DND-41 (cell line): ENCODE measurements around the gene ATF5.

Source experiments
- EZH2 ChIP-seq: IDR thresholded peaks from 3 replicates; pipeline ENCODE4 v1.6.1; 2012; ENCODE audit warnings: borderline replicate concordance, low read depth, mild to moderate bottlenecking, moderate library complexity, low read length, inconsistent platforms; ENCODE audit not compliant: severe bottlenecking
- TF ChIP-seq, protein P1 (sequence below): IDR thresholded peaks from 2 replicates; pipeline ENCODE4 v1.5.1; 2012; ENCODE audit warnings: borderline replicate concordance, low read length, moderate library complexity, mild to moderate bottlenecking; ENCODE audit not compliant: poor library complexity, severe bottlenecking; ENCODE audit errors: extremely low read depth

DNA sequence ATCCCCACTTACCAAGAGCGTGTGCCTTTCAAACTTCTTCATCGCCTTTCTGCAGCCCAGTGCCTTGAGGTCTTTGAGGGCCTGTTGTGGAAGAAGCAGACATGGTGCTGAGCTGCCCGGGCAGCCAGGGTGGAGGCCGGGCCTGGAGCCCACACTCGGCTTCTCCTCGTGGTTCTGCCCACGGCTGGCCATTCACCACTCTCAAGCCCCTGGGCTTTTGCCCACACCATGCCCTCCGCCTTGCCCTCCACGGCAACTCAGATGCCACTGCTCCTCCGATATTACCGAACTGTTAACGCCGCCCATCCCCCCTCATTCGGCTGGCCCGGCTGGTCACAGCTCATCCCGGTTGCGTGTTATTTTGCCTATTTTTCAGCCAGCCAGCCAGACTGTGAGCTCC is 37.6 kb upstream of the ATF5 start:
- TF ChIP-seq, protein P1, sequence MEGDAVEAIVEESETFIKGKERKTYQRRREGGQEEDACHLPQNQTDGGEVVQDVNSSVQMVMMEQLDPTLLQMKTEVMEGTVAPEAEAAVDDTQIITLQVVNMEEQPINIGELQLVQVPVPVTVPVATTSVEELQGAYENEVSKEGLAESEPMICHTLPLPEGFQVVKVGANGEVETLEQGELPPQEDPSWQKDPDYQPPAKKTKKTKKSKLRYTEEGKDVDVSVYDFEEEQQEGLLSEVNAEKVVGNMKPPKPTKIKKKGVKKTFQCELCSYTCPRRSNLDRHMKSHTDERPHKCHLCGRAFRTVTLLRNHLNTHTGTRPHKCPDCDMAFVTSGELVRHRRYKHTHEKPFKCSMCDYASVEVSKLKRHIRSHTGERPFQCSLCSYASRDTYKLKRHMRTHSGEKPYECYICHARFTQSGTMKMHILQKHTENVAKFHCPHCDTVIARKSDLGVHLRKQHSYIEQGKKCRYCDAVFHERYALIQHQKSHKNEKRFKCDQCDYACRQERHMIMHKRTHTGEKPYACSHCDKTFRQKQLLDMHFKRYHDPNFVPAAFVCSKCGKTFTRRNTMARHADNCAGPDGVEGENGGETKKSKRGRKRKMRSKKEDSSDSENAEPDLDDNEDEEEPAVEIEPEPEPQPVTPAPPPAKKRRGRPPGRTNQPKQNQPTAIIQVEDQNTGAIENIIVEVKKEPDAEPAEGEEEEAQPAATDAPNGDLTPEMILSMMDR, result no peak
- no peak for TF ChIP-seq EZH2
